ENCODE data around the gene SLC35A5. TPM values are rescaled to one million over a fixed set of nuclear protein-coding genes. Genes with fewer than 3 reads are reported as not detected.
"Not testable (repeated sequence)": the region's sequence is repeated elsewhere in the genome, so short reads cannot be mapped to it uniquely, and the experiment has no call there.

The SLC35A5 gene
- total RNA-seq, 1 experiment from 2014 or later = 21.4 TPM

DNA sequence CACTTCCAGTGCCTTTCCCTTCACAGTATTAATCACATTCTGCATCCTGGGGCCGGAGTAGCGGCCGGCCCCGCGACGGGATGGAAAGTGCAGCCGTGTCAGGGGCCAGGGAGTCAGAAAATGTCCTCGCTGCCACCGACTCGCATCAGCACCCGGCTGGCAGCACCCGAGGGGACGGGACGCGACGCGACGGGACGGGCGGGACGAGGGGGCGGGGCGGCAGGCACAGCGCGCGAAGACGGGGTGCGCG is 436 bp upstream of the SLC35A5 start (continued):
- TF ChIP-seq, protein P1, sequence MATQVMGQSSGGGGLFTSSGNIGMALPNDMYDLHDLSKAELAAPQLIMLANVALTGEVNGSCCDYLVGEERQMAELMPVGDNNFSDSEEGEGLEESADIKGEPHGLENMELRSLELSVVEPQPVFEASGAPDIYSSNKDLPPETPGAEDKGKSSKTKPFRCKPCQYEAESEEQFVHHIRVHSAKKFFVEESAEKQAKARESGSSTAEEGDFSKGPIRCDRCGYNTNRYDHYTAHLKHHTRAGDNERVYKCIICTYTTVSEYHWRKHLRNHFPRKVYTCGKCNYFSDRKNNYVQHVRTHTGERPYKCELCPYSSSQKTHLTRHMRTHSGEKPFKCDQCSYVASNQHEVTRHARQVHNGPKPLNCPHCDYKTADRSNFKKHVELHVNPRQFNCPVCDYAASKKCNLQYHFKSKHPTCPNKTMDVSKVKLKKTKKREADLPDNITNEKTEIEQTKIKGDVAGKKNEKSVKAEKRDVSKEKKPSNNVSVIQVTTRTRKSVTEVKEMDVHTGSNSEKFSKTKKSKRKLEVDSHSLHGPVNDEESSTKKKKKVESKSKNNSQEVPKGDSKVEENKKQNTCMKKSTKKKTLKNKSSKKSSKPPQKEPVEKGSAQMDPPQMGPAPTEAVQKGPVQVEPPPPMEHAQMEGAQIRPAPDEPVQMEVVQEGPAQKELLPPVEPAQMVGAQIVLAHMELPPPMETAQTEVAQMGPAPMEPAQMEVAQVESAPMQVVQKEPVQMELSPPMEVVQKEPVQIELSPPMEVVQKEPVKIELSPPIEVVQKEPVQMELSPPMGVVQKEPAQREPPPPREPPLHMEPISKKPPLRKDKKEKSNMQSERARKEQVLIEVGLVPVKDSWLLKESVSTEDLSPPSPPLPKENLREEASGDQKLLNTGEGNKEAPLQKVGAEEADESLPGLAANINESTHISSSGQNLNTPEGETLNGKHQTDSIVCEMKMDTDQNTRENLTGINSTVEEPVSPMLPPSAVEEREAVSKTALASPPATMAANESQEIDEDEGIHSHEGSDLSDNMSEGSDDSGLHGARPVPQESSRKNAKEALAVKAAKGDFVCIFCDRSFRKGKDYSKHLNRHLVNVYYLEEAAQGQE (IDR thresholded peaks at IDR 0.05; ENCODE audit: low read depth) = no peak
- TF ChIP-seq POLR2A (IDR thresholded peaks at IDR 0.05; ENCODE audit: borderline replicate concordance, extremely low read depth, insufficient read depth, insufficient read length) = no peak

DNA sequence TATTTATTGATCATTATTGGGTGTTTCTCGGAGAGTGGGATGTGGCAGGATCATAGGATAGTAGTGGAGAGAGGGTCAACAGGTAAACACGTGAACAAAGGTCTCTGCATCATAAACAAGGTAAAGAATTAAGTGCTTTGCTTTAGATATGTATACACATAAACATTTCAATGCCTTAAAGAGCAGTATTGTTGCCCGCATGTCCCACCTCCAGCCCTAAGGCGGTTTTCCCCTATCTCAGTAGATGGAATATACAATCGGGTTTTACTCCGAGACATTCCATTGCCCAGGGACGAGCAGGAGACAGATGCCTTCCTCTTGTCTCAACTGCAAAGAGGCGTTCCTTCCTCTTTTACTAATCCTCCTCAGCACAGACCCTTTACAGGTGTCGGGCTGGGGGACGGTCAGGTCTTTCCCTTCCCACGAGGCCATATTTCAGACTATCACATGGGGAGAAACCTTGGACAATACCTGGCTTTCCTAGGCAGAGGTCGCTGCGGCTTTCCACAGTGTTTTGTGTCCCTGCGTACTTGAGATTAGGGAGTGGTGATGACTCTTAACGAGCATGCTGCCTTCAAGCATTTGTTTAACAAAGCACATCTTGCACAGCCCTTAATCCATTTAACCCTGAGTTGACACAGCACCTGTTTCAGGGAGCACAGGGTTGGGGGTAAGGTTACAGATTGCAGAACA is 2.5 kb downstream of the SLC35A5 start:
- BruUV-seq (replicated peaks); H3K27me3 ChIP-seq (ENCODE audit: insufficient read depth, low read length); H2AFZ ChIP-seq (ENCODE audit: low read depth, low read length, poor library complexity, severe bottlenecking); DNase-seq (ENCODE audit: low read depth, low spot score); H3K9me3 ChIP-seq (ENCODE audit: control insufficient read depth in 1 of 2, insufficient read depth in 1 of 2, low read depth in 1 of 2, low read length in 2 of 2); H3K4me2 ChIP-seq (ENCODE audit: low read length); RAD21 ChIA-PET (ENCODE audit: low non-redundant PET in 1 of 2, low total read pairs in 2 of 2, uncharacterized antibody in 2 of 2, unreplicated experiment in 2 of 2); H4K20me1 ChIP-seq (ENCODE audit: insufficient read depth); POLR2A ChIA-PET; H3K27ac ChIP-seq (ENCODE audit: low read depth, low read length); ATAC-seq; H3K9ac ChIP-seq (ENCODE audit: low read length); H3K36me3 ChIP-seq (ENCODE audit: control insufficient read depth in 1 of 2, insufficient read depth in 2 of 2, low read length in 2 of 2); CTCF ChIA-PET; H3K4me3 ChIP-seq (replicated peaks in 1 of 2; ENCODE audit: low read depth in 1 of 2, low read length in 2 of 2); H3K9me2 ChIP-seq (ENCODE audit: insufficient read depth): not testable (repeated sequence)
- intact Hi-C loops (cut with micrococcal nuclease) = loop anchor here (5.0 kb wide), 1 partner anchor 428 kb away; the partner anchor contains the start of gene GTPBP8
- peaks cover 18% of the 10 kb centered on the region for H3K79me2 ChIP-seq (ENCODE audit: insufficient read depth, low read length)
- H3K4me1 ChIP-seq (ENCODE audit: control insufficient read depth in 1 of 2, insufficient read depth in 2 of 2, low read length in 2 of 2) = peaks cover 9 to 19% of the 10 kb centered on the region in 2 experiments; a peak in 3 of 4 replicates

DNA sequence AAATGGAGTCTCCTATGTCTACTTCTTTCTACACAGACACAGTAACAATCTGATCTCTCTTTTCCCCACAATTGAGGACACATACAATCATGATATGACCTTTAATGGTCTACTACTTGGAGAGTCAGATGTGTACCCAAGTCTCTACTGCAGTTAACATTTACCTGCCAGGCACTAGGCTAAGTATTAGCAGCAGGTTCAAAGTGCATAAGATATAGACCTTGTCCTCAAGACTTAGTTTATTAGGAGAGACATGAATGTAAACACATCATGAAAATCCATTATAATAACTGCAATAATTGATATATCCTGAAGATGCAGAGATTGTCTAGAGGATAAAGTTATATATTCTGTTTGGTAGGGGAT is 3.1 kb downstream of the SLC35A5 start:
- ChIA-PET CTCF (no interaction called here), RAD21 (ENCODE audit: low non-redundant PET in 1 of 2, low total read pairs in 2 of 2, uncharacterized antibody in 2 of 2, unreplicated experiment in 2 of 2) (no interaction called here), POLR2A (no interaction called here)
- Histone ChIP-seq H3K9me2 (ENCODE audit: insufficient read depth) (no peaks in the 10 kb centered on the region), H3K36me3 (ENCODE audit: control insufficient read depth in 1 of 2, insufficient read depth in 2 of 2, low read length in 2 of 2) (no peaks in the 10 kb centered on the region), H3K4me3 (replicated peaks in 1 of 2; ENCODE audit: low read depth in 1 of 2, low read length in 2 of 2) (no peak overlapping the region), H3K9ac (ENCODE audit: low read length) (no peak overlapping the region), H3K4me2 (ENCODE audit: low read length) (no peak overlapping the region), H3K27ac (ENCODE audit: low read depth, low read length) (no peak overlapping the region), H4K20me1 (ENCODE audit: insufficient read depth) (no peaks in the 10 kb centered on the region), H2AFZ (ENCODE audit: low read depth, low read length, poor library complexity, severe bottlenecking) (no peak overlapping the region), H3K79me2 (ENCODE audit: insufficient read depth, low read length) (peaks cover 12% of the 10 kb centered on the region), H3K9me3 (ENCODE audit: control insufficient read depth in 1 of 2, insufficient read depth in 1 of 2, low read depth in 1 of 2, low read length in 2 of 2) (no peaks in the 10 kb centered on the region), H3K27me3 (ENCODE audit: insufficient read depth, low read length) (no peaks in the 10 kb centered on the region), H3K4me1 (ENCODE audit: control insufficient read depth in 1 of 2, insufficient read depth in 2 of 2, low read length in 2 of 2) (peaks cover 5 to 16% of the 10 kb centered on the region in 2 experiments; a peak in 3 of 4 replicates)
- DNase-seq (ENCODE audit: low read depth, low spot score) (no peak), ATAC-seq (no peak)
- intact Hi-C loops (cut with micrococcal nuclease) = loop anchor here (5.0 kb wide), 1 partner anchor 427 kb away; the partner anchor contains the start of gene GTPBP8
- BruUV-seq (replicated peaks) = no TSS peak
- TF ChIP-seq POLR2A (IDR thresholded peaks at IDR 0.05; ENCODE audit: borderline replicate concordance, extremely low read depth, insufficient read depth, insufficient read length) = no peak
- no peak for TF ChIP-seq EZH2phosphoT487 (IDR thresholded peaks at IDR 0.05; ENCODE audit: borderline replicate concordance)
- no peak for TF ChIP-seq ZNF274 (IDR thresholded peaks at IDR 0.05; ENCODE audit: low read depth, low read length)
- no peak for TF ChIP-seq CBX3 (IDR thresholded peaks at IDR 0.05; ENCODE audit: low read depth)
- TF ChIP-seq, protein P2, sequence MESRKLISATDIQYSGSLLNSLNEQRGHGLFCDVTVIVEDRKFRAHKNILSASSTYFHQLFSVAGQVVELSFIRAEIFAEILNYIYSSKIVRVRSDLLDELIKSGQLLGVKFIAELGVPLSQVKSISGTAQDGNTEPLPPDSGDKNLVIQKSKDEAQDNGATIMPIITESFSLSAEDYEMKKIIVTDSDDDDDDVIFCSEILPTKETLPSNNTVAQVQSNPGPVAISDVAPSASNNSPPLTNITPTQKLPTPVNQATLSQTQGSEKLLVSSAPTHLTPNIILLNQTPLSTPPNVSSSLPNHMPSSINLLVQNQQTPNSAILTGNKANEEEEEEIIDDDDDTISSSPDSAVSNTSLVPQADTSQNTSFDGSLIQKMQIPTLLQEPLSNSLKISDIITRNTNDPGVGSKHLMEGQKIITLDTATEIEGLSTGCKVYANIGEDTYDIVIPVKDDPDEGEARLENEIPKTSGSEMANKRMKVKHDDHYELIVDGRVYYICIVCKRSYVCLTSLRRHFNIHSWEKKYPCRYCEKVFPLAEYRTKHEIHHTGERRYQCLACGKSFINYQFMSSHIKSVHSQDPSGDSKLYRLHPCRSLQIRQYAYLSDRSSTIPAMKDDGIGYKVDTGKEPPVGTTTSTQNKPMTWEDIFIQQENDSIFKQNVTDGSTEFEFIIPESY (IDR thresholded peaks at IDR 0.05; ENCODE audit: extremely low read depth, insufficient replicate concordance, low read length) = no peak
- no peak for TF ChIP-seq POLR2AphosphoS5 (IDR thresholded peaks at IDR 0.05; ENCODE audit: low read depth, low read length)
- no peak for TF ChIP-seq YY1 (IDR thresholded peaks at IDR 0.05; ENCODE audit: extremely low read depth, insufficient replicate concordance, low read depth, low read length)
- no peak for TF ChIP-seq EZH2 (IDR thresholded peaks at IDR 0.05)
- TF ChIP-seq, protein P3, sequence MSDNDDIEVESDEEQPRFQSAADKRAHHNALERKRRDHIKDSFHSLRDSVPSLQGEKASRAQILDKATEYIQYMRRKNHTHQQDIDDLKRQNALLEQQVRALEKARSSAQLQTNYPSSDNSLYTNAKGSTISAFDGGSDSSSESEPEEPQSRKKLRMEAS (IDR thresholded peaks at IDR 0.05) = no peak
- TF ChIP-seq EGR1 (IDR thresholded peaks at IDR 0.05; ENCODE audit: low read depth) = no peak
- TF ChIP-seq ELF1 (IDR thresholded peaks at IDR 0.05; ENCODE audit: borderline replicate concordance, low read depth) = no peak
